Measurements from ENCODE around the gene TMEM202.
"Not testable (repeated sequence)": the region's sequence is repeated elsewhere in the genome, so short reads cannot be mapped to it uniquely, and the experiment has no call there.

TMEM202 gene

GRCh38 chr15:72411544-72411943 is 13.4 kb downstream of the TMEM202 start:
- ATAC-seq: no peak
- TF ChIP-seq SNAI2 (CRISPR knock-in tag; IDR thresholded peaks at IDR 0.05) (no peak), ISL1 (CRISPR knock-in tag; IDR thresholded peaks at IDR 0.05) (no peak)

GRCh38 chr15:72413337-72413736 is 15.2 kb downstream of the TMEM202 start:
- ATAC-seq: not testable (repeated sequence)

GRCh38 chr15:72415304-72415703 is 17.2 kb downstream of the TMEM202 start:
- TF ChIP-seq TOX (CRISPR knock-in tag; IDR thresholded peaks at IDR 0.05; ENCODE audit: borderline replicate concordance) (no peak), PATZ1 (CRISPR knock-in tag; IDR thresholded peaks at IDR 0.05; ENCODE audit: borderline replicate concordance) (no peak), ARNTL (CRISPR knock-in tag; IDR thresholded peaks at IDR 0.05; ENCODE audit: borderline replicate concordance, low read depth) (no peak), ZNF8 (CRISPR knock-in tag; IDR thresholded peaks at IDR 0.05) (no peak), TCF4 (CRISPR knock-in tag; IDR thresholded peaks at IDR 0.05; ENCODE audit: borderline replicate concordance) (no peak), ESRRG (CRISPR knock-in tag; IDR thresholded peaks at IDR 0.05) (no peak), ZFP30 (CRISPR knock-in tag; IDR thresholded peaks at IDR 0.05) (no peak), PPARA (CRISPR knock-in tag; IDR thresholded peaks at IDR 0.05; ENCODE audit: borderline replicate concordance) (no peak), RARB (CRISPR knock-in tag; IDR thresholded peaks at IDR 0.05) (no peak), POU6F1 (CRISPR knock-in tag; IDR thresholded peaks at IDR 0.05; ENCODE audit: borderline replicate concordance, low read depth) (no peak), TSHZ2 (CRISPR knock-in tag; IDR thresholded peaks at IDR 0.05) (no peak), CREB5 (CRISPR knock-in tag; IDR thresholded peaks at IDR 0.05; ENCODE audit: low read depth) (no peak), ZFP3 (CRISPR knock-in tag; IDR thresholded peaks at IDR 0.05) (no peak), CSRNP3 (CRISPR knock-in tag; IDR thresholded peaks at IDR 0.05) (no peak)
- ATAC-seq: no peak

GRCh38 chr15:72419768-72420167 is 21.7 kb downstream of the TMEM202 start:
- not testable (repeated sequence) for ATAC-seq

GRCh38 chr15:72420576-72420975 is 22.5 kb downstream of the TMEM202 start:
- no peak for ATAC-seq

More at GRCh38 chr15:72420576-72420975, 22.5 kb downstream of the TMEM202 start:
- TF ChIP-seq TCF4 (CRISPR knock-in tag; IDR thresholded peaks at IDR 0.05; ENCODE audit: borderline replicate concordance): no peak
- no peak for TF ChIP-seq ZNF70 (CRISPR knock-in tag; IDR thresholded peaks at IDR 0.05)
- no peak for TF ChIP-seq TSHZ2 (CRISPR knock-in tag; IDR thresholded peaks at IDR 0.05)
- no peak for TF ChIP-seq ZNF565 (CRISPR knock-in tag; conservative IDR thresholded peaks at IDR 0.05; ENCODE audit: low read depth)
- no peak for TF ChIP-seq SNAI2 (CRISPR knock-in tag; IDR thresholded peaks at IDR 0.05)
- TF ChIP-seq ISL1 (CRISPR knock-in tag; IDR thresholded peaks at IDR 0.05): no peak

Measured in SK-N-SH treated with all-trans-retinoic acid at 6 μM for 48 hours (cell line).